ENCODE measurements around the gene CFAP74.

GRCh38 chr1:1971688-1972087, 31.9 kb downstream of the CFAP74 start:
- no peak for TF ChIP-seq EZH2 (IDR thresholded peaks at IDR 0.05; ENCODE audit: low read length)
- TF ChIP-seq CTCF (optimal IDR thresholded peaks at IDR 0.05 in 1 of 3, IDR thresholded peaks at IDR 0.05 in 1 of 3, conservative IDR thresholded peaks at IDR 0.05 in 1 of 3; ENCODE audit: extremely low read depth in 1 of 3, insufficient read depth in 2 of 3, low read length in 3 of 3): no peak
